Stimulated activated CD4-positive, alpha-beta T cell treated with anti-CD3 and anti-CD28 coated beads, Interleukin-4, amount 100 ng/mL, for 24 hours (primary cell): ENCODE results near the gene U2AF1L4.
"Not testable (repeated sequence)": the region's sequence is repeated elsewhere in the genome, so short reads cannot be mapped to it uniquely, and the experiment has no call there.

Source experiments
- DNase-seq: peaks from one replicate; pipeline ENCODE4 v3.0.0-alpha.2; 2020

Gene U2AF1L4

DNA sequence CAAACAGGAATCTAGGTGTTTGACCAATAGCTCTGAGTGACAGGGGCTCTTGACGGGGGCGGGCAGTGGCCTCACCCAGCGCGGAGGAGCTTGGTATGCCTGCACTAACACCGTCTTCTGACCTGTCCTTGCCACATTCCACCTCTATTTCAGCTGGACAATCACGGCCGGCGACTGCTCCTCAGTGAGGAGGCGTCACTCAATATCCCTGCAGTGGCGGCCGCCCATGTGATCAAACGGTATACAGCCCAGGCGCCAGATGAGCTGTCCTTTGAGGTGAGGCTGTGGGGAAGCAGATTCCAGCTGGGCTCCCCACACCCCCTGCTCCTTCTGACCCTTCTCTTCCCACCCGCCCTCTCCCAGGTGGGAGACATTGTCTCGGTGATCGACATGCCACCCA is 34.8 kb upstream of the U2AF1L4 start:
- DNase-seq = no peak

DNA sequence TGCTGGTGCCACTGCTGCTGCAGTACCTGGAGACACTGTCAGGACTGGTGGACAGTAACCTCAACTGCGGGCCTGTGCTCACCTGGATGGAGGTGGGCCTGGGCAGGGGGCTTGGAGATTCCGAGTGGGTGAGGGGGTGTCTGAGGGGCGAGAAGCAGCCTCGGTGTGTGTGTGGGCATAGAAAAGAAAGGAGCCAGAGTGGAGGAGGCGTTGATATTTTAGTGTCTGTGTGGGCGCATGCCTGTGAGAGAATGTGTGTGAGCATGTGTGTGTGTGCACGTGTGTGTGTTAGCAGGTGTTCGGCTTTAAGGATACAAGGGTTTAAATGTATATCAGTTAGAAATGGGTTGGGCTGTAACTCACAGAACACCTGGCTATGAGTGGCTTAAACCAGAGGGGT is 33.8 kb upstream of the U2AF1L4 start:
- no peak for DNase-seq

DNA sequence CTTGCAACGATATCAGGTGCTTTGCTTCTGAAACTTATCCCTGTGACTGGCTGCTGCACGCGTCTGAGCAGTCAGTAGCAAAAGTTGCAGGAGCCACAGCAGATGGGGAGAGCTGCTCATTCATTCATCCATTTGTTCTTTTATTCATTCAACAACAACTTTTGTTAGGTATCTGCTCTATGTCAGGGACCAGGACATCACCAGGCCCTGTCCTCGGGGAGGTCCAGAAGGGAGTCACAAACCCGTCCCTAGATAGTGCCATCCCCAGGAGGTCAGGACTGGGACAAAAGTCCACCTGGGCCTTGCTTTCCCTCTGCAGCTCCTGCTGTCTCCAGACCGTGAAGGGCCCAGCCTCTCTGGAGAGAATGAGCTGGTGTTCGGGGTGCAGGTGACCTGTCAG is 32.7 kb upstream of the U2AF1L4 start:
- no peak for DNase-seq

DNA sequence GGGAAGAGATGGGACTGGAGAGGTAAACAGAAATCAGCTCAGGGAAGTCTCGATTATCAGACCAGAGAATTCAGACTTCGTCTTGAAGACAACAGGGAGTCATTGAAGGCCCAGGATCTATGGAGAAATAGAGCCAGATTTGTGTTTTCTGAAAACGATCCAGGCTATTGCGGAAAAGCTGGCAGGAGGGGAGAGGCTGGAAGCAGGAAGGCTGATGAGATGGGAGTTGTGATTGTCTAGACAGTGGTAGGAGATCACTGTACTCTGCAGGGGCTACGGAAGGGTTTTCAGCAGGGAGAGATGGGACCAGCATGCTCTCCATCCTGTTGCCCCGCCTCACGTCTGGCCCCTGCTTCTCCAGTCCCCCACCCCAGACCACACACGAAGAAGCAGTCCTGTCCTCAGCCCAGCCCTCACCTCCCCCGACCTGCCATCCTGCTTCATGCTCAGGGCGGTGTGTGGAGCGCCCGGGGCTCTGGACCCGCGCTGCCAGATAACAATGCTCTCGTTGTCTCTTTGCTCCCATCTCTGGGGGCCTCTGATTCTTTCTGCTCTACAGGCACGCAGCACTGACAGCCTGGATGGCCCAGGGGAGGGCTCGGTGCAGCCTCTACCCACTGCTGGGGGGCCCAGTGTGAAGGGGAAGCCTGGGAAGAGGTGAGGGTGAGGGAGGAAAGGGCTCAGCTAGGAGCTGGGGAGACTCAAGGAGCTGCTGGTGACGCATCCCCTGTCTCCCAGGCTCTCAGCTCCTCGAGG is 32.0 kb upstream of the U2AF1L4 start:
- no peak for DNase-seq

DNA sequence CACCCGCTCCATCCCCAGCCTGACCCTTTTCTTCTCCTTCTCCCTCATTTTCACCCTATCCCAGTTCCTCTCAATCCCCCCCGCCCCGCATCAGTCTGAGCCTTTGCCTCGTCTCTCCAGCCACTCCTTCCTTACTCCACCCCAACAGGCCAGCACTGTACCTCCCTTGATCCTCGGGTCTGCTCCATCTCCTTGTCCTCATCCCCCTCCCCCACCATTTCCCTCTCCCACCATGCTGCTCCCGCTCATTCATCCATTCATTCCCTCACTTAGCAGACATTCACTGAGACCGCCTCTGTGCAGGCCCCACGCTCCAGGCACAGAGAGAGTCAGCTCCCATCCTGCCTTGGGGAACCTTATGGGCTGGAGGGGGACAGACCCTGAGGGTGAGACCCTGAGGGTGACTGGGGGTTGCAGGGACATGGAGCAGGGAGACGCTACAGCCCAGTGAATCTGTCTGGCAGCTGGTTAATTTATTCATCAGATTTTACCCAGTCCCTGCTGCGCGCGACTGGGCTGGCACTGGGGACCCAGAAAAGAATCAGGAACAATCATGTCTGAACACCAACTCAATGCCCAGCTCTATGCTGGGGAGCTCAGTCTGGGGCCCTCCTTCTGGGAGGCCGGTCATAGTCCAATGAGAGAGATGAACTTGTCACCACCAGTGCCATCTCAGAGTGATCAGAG is 31.0 kb upstream of the U2AF1L4 start:
- DNase-seq = no peak

DNA sequence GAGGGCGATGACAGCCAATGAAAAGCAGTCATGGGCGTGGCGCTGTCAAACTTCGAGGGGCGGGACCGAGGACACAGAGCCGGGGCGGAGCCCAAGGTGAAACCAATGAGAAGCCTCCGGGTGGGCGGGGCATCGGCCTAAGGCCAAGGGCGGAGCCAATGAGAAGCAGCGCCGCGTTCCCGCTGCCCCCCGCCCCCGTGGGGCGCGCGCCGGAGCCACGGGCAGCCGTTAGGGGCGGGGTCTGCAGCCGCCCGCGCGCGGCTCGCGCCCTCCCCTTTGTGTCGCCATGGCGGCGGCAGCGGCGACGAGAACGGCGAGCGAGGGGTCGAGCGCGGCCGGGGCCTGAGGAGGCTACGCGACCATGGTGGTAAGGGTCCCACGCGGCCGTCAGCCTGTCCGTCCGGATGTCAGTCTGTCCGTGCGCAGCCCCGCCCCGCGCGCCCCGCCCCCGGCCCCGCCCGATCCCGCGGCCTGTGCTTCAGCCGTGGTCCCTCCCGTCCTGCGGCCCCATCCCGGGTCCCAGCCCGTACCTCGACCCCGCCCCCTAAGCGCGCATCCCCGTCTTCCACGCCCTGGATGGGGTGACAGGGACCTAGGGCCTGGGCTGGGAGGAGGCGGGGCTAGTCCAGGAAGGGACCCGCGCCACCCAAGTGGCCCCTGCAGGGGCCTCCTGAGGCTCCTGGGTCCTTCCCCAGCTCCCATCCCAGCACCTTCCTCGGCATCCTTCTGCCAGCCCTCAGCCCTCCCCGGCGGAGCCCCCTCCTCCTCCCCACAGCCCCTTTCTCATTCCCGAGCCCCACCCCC is 30.3 kb upstream of the U2AF1L4 start, which contains the start of gene ARHGAP33:
Gene ARHGAP33, plus strand, starts transcription at position 267 of the 804 bp plus-strand sequence. Its CDS starts 95 bp downstream, at position 362.
- peak; percentile 99 for DNase-seq

DNA sequence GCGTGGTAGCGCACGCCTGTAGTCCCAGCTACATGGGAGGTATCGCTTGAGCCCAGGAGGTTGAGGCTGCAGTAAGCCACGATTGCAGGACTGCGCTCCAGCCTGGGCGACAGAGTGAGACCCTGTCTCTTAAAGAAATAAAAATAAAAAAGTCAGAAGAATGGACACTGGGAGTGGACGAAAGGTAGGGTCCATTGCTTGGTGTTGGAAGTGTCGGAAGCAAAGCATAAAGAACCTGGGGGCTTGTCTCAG is 29.8 kb upstream of the U2AF1L4 start:
- DNase-seq = no peak

DNA sequence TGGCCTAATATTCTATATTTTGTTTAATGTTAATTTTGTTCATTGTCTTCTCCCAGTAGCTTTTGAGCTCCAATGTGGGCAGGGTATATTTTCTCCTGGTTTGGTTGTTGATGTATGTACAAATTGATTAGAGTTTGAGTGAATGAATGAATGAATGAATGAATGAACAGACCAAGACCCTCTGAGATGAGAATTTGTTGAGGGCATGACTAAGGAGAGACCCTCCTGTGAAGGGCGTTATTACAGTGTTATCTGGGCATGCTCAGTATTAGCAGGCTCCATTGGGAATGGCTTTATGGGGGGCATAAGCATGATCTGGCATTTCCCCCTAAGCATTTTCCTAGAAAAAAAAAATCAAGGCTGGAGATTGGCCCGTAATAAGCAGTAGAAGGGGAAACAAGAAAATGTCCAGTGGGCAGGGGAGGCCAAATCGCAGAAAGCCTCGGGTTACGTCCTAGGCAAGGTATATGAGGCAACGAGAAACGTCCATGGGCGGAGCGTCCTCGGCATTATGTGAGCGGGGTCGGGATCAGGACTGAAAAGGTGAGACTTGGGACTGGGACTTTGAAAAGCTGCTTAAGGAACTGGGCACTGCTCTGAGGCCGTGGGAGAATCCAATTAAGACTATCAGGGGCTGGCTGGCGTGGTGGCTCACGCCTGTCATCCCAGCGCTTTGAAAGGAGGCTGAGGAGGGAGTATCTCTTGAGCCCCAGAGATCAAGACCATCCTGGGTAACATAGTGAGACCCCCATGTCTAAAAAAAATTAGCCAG is 29.2 kb upstream of the U2AF1L4 start:
- DNase-seq = no peak

DNA sequence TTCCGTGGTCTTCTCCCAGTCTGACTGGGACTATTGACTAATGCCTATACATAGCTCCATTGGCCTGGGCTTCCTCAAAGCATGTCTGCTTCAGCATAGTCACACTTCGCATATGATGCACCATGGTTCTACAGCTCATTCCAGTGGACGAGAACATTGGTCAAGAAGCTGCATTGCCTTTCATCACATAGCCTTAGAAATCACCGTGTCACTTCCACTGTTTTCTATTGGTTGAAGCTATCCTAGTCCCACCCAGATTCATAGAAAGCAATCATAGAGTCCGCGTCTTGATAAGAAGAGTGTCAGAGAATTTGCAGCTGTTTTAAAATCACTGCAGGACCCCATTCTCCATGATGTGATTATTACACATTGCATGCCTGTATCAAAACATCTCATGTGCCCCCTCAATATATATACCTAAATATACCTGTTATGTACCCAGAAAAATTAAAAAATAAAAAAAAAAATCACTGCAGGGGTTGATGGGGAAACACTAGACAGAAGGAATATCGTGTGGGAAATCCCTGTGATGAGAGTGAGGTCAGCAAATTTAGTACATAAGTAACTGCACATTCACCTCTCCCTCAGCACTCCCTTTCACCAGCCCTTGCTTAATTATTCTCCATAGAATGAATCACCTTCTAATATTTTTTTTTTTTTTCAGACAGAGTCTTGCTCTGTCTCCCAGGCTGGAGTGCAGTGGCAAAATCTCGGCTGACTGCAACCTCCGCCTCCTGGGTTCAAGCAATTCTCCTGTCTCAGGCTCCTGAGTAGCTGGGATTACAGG is 28.0 kb upstream of the U2AF1L4 start:
- DNase-seq = no peak

DNA sequence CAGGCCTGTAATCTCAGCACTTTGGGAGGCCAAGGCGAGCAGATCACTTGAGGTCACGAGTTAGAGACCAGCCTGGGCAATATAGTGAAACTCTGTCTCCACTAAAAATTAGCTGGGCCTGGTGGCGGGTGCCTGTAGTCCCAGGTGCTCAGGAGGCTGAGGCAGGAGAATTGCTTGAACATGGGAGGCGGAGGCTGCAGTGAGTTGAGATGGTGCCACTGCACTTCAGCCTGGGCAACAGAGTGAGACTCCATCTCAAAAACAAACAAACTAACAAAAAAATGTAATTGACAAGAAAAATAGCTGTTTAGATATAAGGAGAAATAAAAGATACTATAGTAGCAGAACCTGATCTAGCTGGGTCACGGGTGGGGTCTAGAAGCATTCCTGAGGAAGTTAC is 27.1 kb upstream of the U2AF1L4 start:
- DNase-seq = not testable (repeated sequence)

DNA sequence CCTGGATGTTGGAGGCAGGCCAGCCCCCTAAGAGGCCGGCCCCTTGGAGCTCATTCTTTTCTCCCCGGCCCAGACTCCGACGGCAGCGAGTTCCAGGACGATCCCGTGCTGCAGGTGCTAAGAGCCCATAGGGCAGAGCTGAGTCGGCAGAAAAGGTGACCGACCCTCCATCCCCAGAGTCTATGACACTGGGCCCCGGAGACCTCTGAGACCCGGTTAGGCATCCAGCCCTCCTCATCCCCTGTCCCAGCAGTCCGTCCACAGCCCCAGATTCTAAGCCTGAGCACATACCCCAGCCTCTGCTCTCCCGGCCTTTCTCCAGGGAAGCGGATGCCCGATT is 22.8 kb upstream of the U2AF1L4 start:
- DNase-seq = no peak

DNA sequence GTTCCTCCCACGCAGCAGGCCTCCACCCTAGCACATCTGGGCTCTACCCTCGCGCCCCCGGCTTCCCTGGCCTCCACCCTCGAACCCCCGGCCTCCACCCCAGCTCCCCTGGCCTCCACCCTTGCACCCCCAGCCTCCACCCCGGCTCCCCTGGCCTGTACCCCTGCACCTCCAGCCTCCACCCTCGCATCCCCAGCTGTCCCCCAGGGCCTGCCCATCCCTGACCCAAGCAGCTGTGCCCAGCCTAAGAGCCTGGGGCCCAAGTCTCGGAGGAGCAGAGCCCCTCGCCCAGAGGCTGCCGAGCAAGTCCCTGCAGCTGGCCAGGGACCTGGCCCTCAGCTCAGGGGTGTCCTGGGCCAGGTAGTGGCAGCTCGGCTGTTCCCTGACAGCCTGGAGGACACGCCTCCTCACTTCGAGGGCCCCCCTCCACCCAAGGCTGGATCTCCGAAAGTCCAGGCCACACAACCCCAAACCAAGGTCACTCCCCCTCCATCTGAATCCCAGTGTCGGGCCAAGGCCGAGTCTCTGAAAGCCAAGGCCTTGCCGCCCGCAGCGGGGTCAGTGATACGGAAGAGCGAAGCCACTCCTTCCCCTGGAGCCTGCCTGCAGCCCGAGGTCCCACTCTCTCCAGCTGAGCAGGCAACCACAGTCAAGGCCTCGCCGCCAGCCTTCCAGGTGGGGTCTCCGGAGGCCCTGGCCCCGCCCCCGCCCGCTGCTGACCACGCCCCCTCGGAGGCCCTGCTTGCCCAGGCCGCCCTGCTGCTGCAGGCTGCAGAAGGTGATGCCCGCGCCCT is 22.3 kb upstream of the U2AF1L4 start:
- no peak for DNase-seq

DNA sequence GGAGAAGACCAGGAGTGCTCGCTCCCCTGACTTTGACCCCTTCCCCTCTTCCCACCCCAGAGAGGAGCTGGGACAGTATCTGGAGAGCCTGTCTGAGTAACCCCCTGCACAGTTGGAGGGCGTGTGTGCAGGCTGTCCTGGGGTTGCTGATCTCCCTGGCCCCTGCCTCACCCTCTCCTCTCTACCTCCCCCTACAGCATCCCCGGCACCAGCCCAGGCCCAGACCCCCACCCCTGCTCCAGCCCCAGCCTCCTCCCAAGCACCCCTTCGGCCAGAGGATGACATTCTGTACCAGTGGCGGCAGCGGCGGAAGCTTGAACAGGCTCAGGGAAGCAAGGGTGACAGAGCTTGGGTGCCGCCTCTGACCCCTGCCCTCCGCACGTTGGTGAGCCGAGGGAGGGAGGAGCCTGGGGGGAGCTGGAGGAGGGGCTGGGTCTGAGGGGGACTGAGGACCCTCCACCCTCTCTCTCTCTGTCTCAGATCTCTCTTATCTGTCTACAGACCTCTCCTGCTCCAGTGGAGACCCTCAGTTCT is 21.4 kb upstream of the U2AF1L4 start:
- no peak for DNase-seq

DNA sequence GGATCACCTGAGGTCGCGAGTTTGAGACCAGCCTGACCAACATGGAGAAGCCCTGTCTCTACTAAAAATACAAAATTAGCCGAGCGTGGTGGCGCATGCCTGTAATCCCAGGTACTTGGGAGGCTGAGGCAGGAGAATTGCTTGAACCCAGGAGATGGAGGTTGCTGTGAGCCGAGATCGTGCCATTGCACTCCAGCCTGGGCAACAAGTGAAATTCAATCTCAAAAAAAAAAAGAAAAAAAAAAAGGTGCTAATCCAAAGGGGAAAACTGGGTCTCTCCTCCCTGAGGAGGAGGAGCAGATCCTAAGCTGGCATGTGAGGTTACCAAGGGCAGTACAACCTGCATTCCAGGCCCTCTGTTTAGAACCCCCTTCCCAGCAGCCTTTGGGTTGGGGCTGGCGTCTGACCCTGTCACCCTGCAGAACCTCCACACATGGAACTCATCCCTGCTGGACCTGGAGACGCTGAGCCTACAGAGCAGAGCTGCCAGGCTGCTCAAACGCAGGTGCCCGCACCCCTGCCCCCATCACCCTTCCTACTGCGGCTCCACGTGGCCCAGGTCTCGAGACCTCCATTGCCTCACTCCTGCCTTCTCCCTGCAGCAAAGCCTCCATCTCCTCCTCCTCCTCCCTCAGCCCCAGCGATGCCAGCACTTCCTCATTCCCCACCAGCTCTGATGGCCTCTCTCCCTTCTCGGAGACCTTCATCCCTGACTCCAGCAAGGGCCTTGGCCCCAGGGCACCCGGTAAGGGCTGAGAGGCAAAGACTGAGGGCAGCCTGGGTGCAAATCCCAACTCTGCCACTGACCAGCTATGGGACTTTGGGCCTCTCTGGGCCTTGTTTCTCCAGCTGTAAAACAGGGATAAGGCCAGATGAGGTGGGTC is 19.5 kb upstream of the U2AF1L4 start:
- DNase-seq = no peak

DNA sequence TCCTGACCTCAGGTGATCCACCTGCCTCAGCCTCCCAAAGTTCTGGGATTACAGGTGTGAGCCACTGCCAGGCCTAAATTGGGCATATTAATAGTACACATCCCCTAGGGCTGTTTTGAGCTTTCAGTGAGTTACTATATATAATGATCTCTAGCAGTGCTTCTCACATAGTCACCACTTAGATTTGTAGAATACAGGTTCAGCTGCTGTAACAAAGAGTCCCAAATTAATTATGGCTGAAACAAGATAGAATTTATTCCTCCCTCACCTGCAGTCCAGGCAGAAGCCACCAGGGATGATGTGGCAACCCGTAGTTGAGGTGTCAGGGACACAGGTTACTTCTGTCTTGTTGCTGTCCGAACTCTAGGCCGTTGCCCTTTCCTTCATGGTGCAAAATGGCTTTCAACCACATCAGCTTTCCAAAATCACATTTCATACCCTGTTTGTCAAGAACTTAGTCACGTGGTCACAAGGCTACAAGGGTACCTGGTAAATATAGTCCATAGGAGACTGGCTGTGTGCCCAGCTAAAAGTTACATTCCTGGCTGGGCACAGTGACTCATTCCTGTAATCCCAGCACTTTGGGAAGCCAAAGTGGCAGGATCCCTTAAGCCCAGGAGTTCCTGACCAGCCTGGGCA is 15.6 kb upstream of the U2AF1L4 start:
- no peak for DNase-seq

DNA sequence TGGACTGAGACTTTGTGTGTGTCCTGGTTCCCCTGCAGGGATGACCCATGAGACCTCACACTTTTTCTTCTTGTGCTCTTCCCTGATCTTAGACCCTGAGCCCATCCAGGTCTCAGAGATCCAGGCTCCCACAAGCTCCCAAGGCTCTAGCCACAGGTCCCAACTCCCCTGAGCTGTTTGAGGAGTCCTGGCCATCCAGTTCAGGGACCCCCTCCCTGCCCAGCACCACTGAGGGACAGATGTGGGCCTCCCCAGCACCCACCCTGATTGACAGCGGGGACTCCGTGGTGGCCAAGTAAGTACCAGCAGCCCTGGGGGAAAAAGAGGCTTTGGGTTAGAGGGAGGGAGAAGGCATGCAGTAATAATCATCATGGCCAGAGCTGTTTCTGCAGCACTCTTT is 14.5 kb upstream of the U2AF1L4 start:
- DNase-seq = no peak

DNA sequence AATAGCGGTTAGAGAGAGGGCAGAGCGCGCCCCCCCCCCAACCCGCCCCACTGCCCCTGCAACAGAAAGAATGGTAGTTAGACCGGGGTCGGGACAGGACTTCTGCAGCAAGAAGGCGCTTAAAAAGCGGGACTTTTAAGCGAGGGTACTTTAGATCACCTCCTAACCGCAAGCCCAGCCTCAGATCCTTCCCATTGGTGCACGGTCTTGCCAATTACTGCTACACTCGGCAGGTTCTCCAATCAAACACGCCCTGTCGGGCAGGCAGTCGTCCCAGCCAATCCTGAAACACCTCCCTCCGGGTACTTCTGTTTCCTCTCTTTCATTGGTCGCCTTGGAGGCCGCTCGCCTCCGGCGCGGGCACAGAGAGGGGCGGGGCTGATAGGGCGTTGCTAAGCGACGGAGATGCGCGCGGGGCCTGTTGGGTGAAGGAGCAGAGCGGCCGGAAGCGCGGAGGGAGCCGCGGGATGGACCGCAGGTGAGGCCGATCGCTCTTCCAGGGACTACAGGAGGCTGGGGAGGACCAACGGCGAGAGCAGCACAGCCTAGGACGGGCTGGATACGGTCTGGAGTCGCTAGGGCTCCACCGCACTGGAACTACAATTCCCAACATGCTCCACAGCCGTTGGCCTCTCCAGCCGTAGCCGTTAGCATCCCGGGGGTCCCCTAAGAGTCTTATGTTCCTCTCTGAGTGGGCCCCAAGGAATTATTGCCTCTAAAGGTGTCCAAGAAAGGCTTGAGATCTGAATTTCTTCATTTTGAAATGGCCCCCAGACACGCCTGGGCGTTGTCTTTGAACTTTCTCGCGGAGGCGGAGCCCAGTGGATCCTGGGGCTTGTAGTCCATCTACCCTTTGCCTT is 12.8 kb upstream of the U2AF1L4 start, which contains the start of gene PROSER3:
Gene PROSER3, plus strand, starts transcription at position 428 of the 860 bp plus-strand sequence. Its CDS starts 40 bp downstream, at position 468.
- peak; percentile 98 for DNase-seq

DNA sequence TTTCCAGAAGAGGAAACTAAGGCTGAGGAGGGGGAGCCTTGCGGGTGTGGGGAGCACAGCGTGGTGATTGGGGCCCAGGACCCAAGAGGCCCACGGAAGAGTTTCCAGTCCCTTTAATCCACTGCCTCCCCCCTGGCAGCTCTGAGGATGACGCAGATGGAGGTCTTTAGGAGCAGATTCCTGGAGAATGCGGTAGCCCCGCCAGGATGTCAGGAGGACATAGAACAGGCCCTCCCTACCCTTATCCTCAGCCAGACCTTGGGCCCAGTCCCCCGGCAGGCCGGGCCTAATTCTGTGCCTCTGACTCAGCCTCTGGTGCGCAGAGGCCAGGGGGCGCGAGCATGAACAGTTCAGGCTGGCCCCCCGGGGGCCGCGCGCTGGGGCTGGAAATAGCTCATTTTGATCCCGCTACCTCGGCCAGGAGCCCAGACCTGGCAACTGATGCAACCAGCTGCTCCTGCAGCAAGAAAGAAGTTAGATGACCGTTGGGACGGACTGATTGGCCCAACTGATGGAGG is 12.1 kb upstream of the U2AF1L4 start:
- no peak for DNase-seq
